IMR-90 (cell line): ENCODE measurements around the gene PIP4K2A. TPM values are rescaled to one million over a fixed set of nuclear protein-coding genes. Genes with fewer than 3 reads are reported as not detected.

Source experiments
- ATAC-seq: fragments of 200-7000 bp; cut with Tn5 transposase; 2 replicates; pipeline ENCODE4 v1.9.1; 2020; ENCODE audit warnings: low read depth, mild to moderate bottlenecking, moderate library complexity
- BruUV-seq: library from RNA; stranded (reverse); fragments of 400-500 nt; replicated peaks from 2 replicates; lab custom pipeline; 2021; lab: Mats Ljungman, UMichigan
- CTCF ChIA-PET: fragments of 300-600 bp; formaldehyde crosslinking; extraction: SDS; loops from one replicate; lab custom pipeline; 2021; ENCODE audit warnings: antibody characterized with exemption; lab: Yijun Ruan, JAX
- POLR2A ChIA-PET: fragments of 300-600 bp; sonication (Branson Sonifier 250); formaldehyde crosslinking; loops from one replicate; lab custom pipeline; 2022; ENCODE audit warnings: antibody characterized with exemption; ENCODE audit not compliant: unreplicated experiment; lab: Charles Lee
- DNase-seq: peaks from one replicate; pipeline ENCODE4 v3.0.0; 2013
- H2AFZ ChIP-seq: replicated peaks from 2 replicates; pipeline ENCODE3; 2013; ENCODE audit warnings: low read length, mild to moderate bottlenecking; ENCODE audit not compliant: poor library complexity
- H2AK5ac ChIP-seq: 2 replicates; pipeline ENCODE4 v1.6.1; 2013; ENCODE audit warnings: low read depth, low read length, inconsistent platforms
- H2AK9ac ChIP-seq: replicated peaks from 2 replicates; pipeline ENCODE3; 2013; ENCODE audit warnings: mild to moderate bottlenecking, low read depth, low read length, moderate library complexity; ENCODE audit not compliant: poor library complexity
- H2BK120ac ChIP-seq: 2 replicates; pipeline ENCODE4 v1.6.1; 2013; ENCODE audit warnings: low read depth, low read length, inconsistent platforms
- H2BK15ac ChIP-seq: 3 replicates; pipeline ENCODE4 v1.6.1; 2013; ENCODE audit warnings: low read depth, low read length, inconsistent platforms
- H2BK20ac ChIP-seq: 2 replicates; pipeline ENCODE4 v1.6.1; 2013; ENCODE audit warnings: low read depth, mild to moderate bottlenecking, inconsistent platforms, low read length, moderate library complexity
- H2BK5ac ChIP-seq: 2 replicates; pipeline ENCODE4 v1.6.1; 2013; ENCODE audit warnings: mild to moderate bottlenecking, low read depth, low read length, inconsistent platforms; ENCODE audit not compliant: poor library complexity, severe bottlenecking
- H3K14ac ChIP-seq: replicated peaks from 2 replicates; pipeline ENCODE4 v1.6.1; 2013; ENCODE audit warnings: low read depth, low read length, inconsistent platforms
- H3K18ac ChIP-seq: 2 replicates; pipeline ENCODE4 v1.6.1; 2013; ENCODE audit warnings: low read depth, low read length, control low read depth
- H3K23ac ChIP-seq: 2 replicates; pipeline ENCODE4 v1.6.1; 2013; ENCODE audit warnings: low read depth, low read length, inconsistent platforms
- H3K27ac ChIP-seq: 2 replicates; pipeline ENCODE4 v1.5.1; 2013; ENCODE audit warnings: mild to moderate bottlenecking, control low read depth, low read length; ENCODE audit not compliant: insufficient read depth
- H3K27me3 ChIP-seq: 2 replicates; pipeline ENCODE4 v1.6.1; 2013; ENCODE audit warnings: low read length; ENCODE audit not compliant: control insufficient read depth, insufficient read depth
- H3K36me3 ChIP-seq: 2 replicates; pipeline ENCODE4 v1.6.1; 2013; ENCODE audit warnings: low read length, mixed read lengths; ENCODE audit not compliant: control insufficient read depth, insufficient read depth
- H3K4ac ChIP-seq: 2 replicates; pipeline ENCODE4 v1.6.1; 2013; ENCODE audit warnings: low read depth, low read length, inconsistent platforms
- H3K4me1 ChIP-seq: 2 replicates; pipeline ENCODE4 v1.6.1; 2013; ENCODE audit warnings: low read length, mixed read lengths; ENCODE audit not compliant: control insufficient read depth, insufficient read depth
- H3K4me2 ChIP-seq: 2 replicates; pipeline ENCODE4 v1.6.1; 2013; ENCODE audit warnings: low read depth, mild to moderate bottlenecking, control low read depth, low read length, moderate library complexity
- H3K4me3 ChIP-seq: 2 replicates; pipeline ENCODE4 v1.5.1; 2013; ENCODE audit warnings: low read depth, mild to moderate bottlenecking, control low read depth, low read length, moderate library complexity; ENCODE audit not compliant: insufficient read depth
- H3K56ac ChIP-seq: 2 replicates; pipeline ENCODE4 v1.6.1; 2013; ENCODE audit warnings: low read length, inconsistent platforms; ENCODE audit not compliant: insufficient read depth; ENCODE audit errors: extremely low read depth
- H3K79me1 ChIP-seq, 2 experiments: 2 replicates each; pipeline ENCODE4 v1.6.1; 2013; ENCODE audit warnings: low read length in 2 of 2, inconsistent platforms in 1 of 2, low read depth in 1 of 2
- H3K9ac ChIP-seq: 2 replicates; pipeline ENCODE4 v1.6.1; 2013; ENCODE audit warnings: low read depth, low read length, control low read depth
- H3K9me1 ChIP-seq: 2 replicates; pipeline ENCODE4 v1.6.1; 2013; ENCODE audit warnings: low read length, inconsistent platforms; ENCODE audit not compliant: insufficient read depth
- H3K9me3 ChIP-seq: 2 replicates; pipeline ENCODE4 v1.6.1; 2013; ENCODE audit warnings: low read length; ENCODE audit not compliant: control insufficient read depth, insufficient read depth
- H4K20me1 ChIP-seq: 2 replicates; pipeline ENCODE4 v1.6.1; 2013; ENCODE audit warnings: low read length, inconsistent platforms; ENCODE audit not compliant: insufficient read depth
- H4K5ac ChIP-seq: 2 replicates; pipeline ENCODE4 v1.6.1; 2013; ENCODE audit warnings: mild to moderate bottlenecking, low read depth, low read length, control low read depth
- H4K8ac ChIP-seq, 2 experiments: 2 replicates each; pipeline ENCODE4 v1.6.1; 2013; ENCODE audit warnings: low read depth in 2 of 2, low read length in 2 of 2, control low read depth in 1 of 2, inconsistent platforms in 1 of 2
- H4K91ac ChIP-seq: 2 replicates; pipeline ENCODE4 v1.6.1; 2013; ENCODE audit warnings: low read depth, low read length, inconsistent platforms; ENCODE audit not compliant: insufficient read depth
- BHLHE40 ChIP-seq: fragments of 150-350 bp; IDR thresholded peaks from 2 replicates; pipeline ENCODE4 v1.6.1; 2016; ENCODE audit warnings: mild to moderate bottlenecking, low read depth, low read length
- FOS ChIP-seq: fragments of 150-350 bp; IDR thresholded peaks from 2 replicates; pipeline ENCODE4 v1.6.1; 2016; ENCODE audit warnings: low read depth, low read length
- NFE2L2 ChIP-seq: fragments of 150-350 bp; IDR thresholded peaks from 2 replicates; pipeline ENCODE4 v1.6.1; 2016; ENCODE audit warnings: low read depth, mild to moderate bottlenecking, low read length
- POLR2A ChIP-seq: IDR thresholded peaks from 2 replicates; pipeline ENCODE4 v1.6.1; 2012; ENCODE audit warnings: mild to moderate bottlenecking, low read depth, low read length
- RFX5 ChIP-seq: IDR thresholded peaks from 2 replicates; pipeline ENCODE4 v1.8.0; 2012; ENCODE audit warnings: low read depth, mild to moderate bottlenecking, low read length, moderate library complexity
- WGBS, 2 experiments: methylation state at CpG; one replicate each; pipeline versions ENCODE4 v1.1.5 to v1.1.7; 2013; ENCODE audit warnings: missing lambda C conversion rate in 2 of 2; ENCODE audit not compliant: insufficient read length in 1 of 2; ENCODE audit errors: extremely low coverage in 2 of 2; 5-methylcytosine and 5-hydroxymethylcytosine counted together
- dilution Hi-C: fragments of 300-500 bp; cut with HindIII; formaldehyde crosslinking; loops from one replicate; pipeline ENCODE4 v1.14.3; 2018; ENCODE audit warnings: low sequenced_read_pairs; ENCODE audit not compliant: unreplicated experiment
- in situ Hi-C: fragments of 300-500 bp; cut with MboI; formaldehyde crosslinking; loops from 3 replicates; pipeline ENCODE4 v1.14.3; 2019; ENCODE audit warnings: low sequenced_read_pairs, inconsistent platforms, mixed read lengths
- intact Hi-C: fragments of 100-400 bp; cut with micrococcal nuclease; formaldehyde crosslinking; loops from 2 replicates; pipeline ENCODE4 v1.10.0; 2022
- polyA plus RNA-seq, 3 experiments: library from polyadenylated mRNA; depleted of rRNA; stranded (reverse); fragments of >200 nt; gene quantifications; 2 replicates each; pipeline ENCODE4 v1.2.3, GENCODE V29; 2012; ENCODE audit warnings: low replicate concordance in 1 of 3
- total RNA-seq: library from RNA; depleted of rRNA; stranded (reverse); fragments of >200 nt; gene quantifications from 2 replicates; pipeline ENCODE4 v1.2.3, GENCODE V29; 2012
- TF ChIP-seq, protein P1 (sequence below): conservative IDR thresholded peaks from 2 replicates; pipeline ENCODE4 v1.5.1; 2012; ENCODE audit warnings: mild to moderate bottlenecking, low read depth, low read length, improper control_type of control experiment

The PIP4K2A gene
- total and polyA plus RNA-seq, 2 of the 4 experiments (the other 2 are of a cell fraction): 9.8 to 18.1 TPM

- Histone ChIP-seq H4K5ac (peak overlapping the region; percentile 42; the same call in 1 of the 2 replicates), H3K9me3 (no peaks in the 10 kb centered on the region), H4K8ac (peak overlapping the region in 1 of 2 experiments; percentile 4; a peak in 1 of 4 replicates), H4K20me1 (peaks cover 8% of the 10 kb centered on the region; the same call in 1 of the 2 replicates), H3K56ac (no peak overlapping the region), H3K27ac (no peak overlapping the region), H3K4me1 (peaks cover 15% of the 10 kb centered on the region), H3K4me3 (peak overlapping the region; percentile 19; the same call in 1 of the 2 replicates), H3K23ac (peak overlapping the region; percentile 4; the same call in 1 of the 2 replicates), H3K14ac (peak overlapping the region; percentile 19; the same call in 1 of the 2 replicates), H3K27me3 (no peaks in the 10 kb centered on the region), H2AK5ac (no peak overlapping the region), H2AFZ (no peak overlapping the region), H2BK5ac (no peak overlapping the region), H3K36me3 (no peaks in the 10 kb centered on the region), H4K91ac (no peak overlapping the region), H2BK20ac (no peak overlapping the region), H3K9me1 (peaks cover 12% of the 10 kb centered on the region), H3K18ac (peak overlapping the region; percentile 54; the same call in 1 of the 2 replicates), H2AK9ac (no peak overlapping the region), H2BK120ac (no peak overlapping the region), H3K79me1 (peaks cover 45 to 55% of the 10 kb centered on the region in 2 experiments), H2BK15ac (no peak overlapping the region), H3K9ac (no peak overlapping the region), H3K4me2 (peak overlapping the region; percentile 87), H3K4ac (no peak overlapping the region)
- ATAC-seq (peak; percentile 72), DNase-seq (peak; percentile 46)
- intact Hi-C loops: no loop called here
- dilution Hi-C loops: no loop called here
- in situ Hi-C loops: no loop called here
- TF ChIP-seq BHLHE40 (no peak), RFX5 (no peak), NFE2L2 (no peak), POLR2A (no peak), FOS (no peak)
- TF ChIP-seq, protein P1, sequence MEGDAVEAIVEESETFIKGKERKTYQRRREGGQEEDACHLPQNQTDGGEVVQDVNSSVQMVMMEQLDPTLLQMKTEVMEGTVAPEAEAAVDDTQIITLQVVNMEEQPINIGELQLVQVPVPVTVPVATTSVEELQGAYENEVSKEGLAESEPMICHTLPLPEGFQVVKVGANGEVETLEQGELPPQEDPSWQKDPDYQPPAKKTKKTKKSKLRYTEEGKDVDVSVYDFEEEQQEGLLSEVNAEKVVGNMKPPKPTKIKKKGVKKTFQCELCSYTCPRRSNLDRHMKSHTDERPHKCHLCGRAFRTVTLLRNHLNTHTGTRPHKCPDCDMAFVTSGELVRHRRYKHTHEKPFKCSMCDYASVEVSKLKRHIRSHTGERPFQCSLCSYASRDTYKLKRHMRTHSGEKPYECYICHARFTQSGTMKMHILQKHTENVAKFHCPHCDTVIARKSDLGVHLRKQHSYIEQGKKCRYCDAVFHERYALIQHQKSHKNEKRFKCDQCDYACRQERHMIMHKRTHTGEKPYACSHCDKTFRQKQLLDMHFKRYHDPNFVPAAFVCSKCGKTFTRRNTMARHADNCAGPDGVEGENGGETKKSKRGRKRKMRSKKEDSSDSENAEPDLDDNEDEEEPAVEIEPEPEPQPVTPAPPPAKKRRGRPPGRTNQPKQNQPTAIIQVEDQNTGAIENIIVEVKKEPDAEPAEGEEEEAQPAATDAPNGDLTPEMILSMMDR: no peak
- ChIA-PET POLR2A (no interaction called here), CTCF (interaction anchor here (0.7 kb wide), 1 partner anchor 10 kb away, joined by 3 read pairs; no protein-coding TSS in a partner anchor)
- no CpG with 5 or more reads among the region's 2 CpGs for WGBS, 2 experiments
- no TSS peak for BruUV-seq
Measured at GRCh38 chr10:22648547-22648961, 65.8 kb downstream of the PIP4K2A start.
